Hepatic stellate cell (primary cell): ENCODE data around the gene TMC1.
A peak's percentile ranks its signal among the peaks of the same experiment; 100 is the strongest.

Experiments used
- DNase-seq: peaks from one replicate; pipeline ENCODE4 v3.0.0; 2011; ENCODE audit warnings: low spot score

Gene TMC1

DNA sequence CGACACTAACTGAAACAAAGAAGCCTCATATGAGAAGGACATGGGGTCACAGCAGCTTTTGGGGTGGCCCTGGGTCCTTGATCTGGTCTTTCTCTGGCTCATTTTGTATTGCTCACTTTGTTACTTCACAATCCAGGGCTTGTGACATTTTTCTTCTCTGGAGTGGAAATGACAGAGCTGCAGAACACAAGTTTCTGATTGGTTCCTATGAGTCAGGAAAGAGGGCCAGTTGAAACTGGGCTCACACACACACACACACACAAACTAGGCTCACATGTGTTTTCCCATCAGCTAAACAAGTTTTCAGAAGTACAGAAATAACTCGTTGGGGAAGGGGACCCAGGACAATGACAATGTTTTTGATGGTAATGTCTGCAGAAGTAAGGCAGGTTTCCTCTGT, 54.3 kb downstream of the TMC1 start:
- no peak for DNase-seq

DNA sequence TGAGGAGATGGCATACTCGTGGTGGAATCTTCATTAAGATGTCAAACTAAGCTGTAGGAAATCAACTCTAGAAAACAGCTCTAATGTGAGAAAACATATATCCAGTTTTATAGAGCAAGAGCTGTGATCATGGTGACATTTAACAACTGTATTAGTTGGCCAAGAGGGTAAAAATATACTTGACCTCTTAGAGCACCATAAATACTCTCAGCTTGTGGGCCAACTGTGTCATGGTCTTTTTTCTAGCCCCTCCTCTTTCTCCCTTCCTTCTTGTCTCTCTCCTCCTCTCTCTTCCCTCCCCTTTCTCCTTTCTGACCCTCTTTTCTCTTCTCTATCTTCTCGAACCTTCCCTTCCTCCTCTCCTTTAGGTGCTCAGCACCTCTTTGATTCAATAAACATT, 54.7 kb downstream of the TMC1 start:
- DNase-seq = no peak

- DNase-seq = peak; percentile 43
Observed at GRCh38 chr9:72577212-72577753, 55.9 kb downstream of the TMC1 start.

- peak; percentile 32 for DNase-seq
Observed at GRCh38 chr9:72579190-72579589, 57.8 kb downstream of the TMC1 start.

- DNase-seq = peak; percentile 12
Observed at GRCh38 chr9:72579880-72580550, 58.6 kb downstream of the TMC1 start.

- peak; percentile 33 for DNase-seq
Observed at GRCh38 chr9:72581694-72582093, 60.3 kb downstream of the TMC1 start.

DNA sequence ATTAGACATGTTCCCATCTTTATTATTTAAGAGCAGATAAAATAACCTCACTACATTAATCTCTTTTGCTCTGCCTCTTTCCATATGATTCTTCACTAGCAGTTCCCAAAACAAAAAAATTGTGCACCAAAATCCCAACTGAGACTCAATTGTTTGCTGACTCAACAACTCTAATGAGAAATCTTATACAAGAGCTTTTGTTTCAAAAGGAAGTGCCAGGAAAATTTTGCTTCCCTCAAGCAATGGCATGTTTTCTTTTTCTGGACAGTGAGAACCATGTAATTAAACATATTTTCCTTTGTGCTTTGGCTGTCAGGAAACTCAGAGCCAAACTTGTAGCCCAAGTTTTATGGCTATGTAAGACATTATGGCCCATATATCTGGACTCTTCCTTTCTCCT, 62.0 kb downstream of the TMC1 start:
- no peak for DNase-seq

DNA sequence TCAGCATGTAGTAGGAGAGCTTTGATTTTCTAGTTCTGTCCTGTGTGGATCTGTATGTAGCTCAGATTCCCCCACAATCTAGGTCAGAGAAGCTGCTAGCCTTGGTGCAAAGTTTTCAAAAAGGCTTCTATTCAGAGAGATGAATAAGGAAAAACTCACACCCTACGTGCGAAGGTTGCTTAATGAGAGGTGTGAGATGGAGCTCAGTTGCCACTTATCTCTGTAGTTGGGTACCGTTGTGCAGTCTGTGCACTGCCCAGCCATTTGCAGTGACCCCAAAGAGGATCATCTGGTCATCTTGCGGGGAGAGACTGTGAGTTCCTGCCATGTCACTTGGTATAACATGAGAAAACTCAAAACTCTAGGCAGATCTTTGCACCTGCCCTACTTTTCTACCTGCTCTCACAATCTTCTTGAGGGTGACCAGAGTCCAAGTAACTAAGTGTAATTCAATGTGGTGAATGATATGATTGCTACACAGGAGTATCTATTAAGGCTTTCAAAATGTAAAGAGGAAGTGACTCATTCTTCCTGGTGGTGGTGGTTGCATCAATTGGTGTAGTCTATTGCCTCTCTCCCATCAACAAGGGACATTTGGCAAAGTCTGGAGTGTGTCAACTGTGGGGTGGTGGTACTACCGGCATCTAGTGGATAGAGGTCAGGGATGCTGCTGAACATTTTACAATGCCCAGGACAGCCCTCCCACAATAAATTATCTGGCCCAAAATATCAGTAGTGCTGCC, 65.2 kb downstream of the TMC1 start:
- DNase-seq = peak; percentile 59

DNA sequence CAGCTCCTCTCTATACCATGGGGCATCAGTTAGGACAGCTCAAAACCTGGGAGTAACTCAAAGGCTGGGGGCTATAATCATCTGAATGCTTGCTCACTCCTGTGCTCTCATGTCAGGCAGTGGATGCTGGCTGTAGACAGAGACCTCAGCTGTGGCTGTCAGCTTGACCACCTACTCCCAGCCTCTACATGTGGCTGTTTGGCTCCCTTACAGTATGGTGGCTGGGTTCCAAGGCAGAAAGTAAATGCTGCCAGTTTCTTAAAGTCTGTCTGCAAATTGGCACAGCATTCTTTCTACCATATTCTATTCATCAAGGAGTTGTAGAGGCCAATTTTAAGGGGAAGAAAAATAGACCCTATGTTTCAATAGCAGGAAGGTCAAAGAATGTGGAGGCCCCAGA, 66.9 kb downstream of the TMC1 start:
- DNase-seq = no peak

- DNase-seq = peak; percentile 13
Observed at GRCh38 chr9:72589667-72590521, 68.5 kb downstream of the TMC1 start.

GRCh38 chr9:72590824-72591223, 69.4 kb downstream of the TMC1 start:
- no peak for DNase-seq

GRCh38 chr9:72592502-72593403, 71.3 kb downstream of the TMC1 start:
- peak; percentile 36 for DNase-seq

DNA sequence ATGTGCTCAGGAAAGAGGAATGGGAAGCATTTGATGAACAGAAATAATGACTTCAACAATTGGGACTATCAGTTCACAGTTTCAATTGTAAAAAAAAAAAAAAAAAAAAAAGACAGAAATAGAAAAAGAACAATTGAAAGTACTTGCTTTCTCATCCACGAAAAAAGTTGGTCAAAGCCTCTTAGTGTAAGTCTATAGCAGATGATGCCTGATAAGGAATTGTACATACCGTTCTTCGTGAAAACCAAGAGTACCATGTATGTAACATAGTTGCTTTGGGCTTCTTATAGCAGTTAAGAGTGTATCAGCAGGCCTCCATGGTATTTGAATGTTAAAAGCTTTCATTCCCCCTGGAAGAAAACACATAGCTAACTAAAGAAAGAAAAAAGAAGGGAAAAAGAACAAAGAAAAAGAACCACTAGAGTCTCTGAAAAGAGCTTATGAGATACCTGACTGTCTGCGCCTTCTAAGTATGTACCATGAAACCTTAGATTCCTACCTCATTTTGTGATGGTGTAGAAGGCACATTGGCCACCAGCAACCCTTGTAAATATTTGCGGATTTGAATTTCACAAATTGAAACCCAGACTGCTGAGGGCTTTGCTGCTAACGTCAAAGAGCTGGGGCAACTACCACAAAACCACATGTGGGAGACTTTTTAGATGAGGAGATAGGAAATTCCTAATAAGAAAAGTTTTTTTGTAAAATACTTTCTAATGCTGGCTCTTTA, 75.2 kb downstream of the TMC1 start:
- DNase-seq = no peak

DNA sequence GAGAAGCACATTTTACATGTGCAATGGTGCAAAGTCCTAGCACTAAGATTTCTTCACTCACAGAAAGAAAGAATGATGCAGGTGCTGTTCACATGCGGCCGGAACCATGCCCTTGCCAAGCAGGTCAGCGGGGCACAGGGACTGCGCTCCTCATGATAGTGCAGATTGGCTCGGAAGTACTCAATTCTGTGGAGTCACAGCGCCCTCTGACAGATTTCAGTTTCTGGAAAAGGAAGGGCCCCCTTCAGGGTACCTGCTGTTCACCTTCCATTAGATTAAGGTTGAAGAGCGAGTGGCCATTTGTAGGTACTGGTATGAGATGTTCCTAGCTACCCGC, 75.7 kb downstream of the TMC1 start:
- DNase-seq = no peak

GRCh38 chr9:72597601-72598000, 76.2 kb downstream of the TMC1 start:
- no peak for DNase-seq

- no peak for DNase-seq
Observed at GRCh38 chr9:72598639-72599038, 77.2 kb downstream of the TMC1 start.

DNA sequence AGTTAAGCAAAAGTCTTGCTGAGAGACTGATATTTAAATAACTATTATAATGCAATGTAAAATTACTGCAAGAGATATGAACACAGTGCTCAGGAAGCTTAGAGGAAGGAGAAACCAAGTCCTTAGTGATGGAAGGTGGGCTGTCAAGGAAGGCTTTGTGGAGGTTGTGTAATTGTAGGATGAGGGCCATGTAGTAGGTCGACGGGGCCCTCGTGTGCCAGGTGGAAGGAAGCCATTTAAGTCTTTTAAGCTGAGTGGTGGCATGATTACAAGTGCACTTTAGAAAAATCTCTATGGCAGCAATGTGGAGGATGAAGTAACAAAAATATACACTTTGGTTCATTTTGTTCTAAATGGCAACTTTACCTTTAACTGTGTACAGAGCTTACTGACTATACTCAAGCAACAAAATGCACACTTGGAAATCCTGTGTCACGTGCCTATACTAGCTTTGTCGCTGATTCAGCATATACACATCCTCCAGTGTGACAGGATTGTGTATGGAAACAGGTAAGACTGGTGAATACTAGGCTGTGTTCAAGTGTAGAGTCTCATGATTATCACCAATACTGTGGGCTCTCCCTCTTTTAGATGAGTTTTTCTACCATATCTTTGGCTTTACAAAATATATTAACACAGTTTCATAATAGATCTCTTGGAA, 78.6 kb downstream of the TMC1 start:
- DNase-seq = no peak

GRCh38 chr9:72600671-72601070, 79.3 kb downstream of the TMC1 start:
- no peak for DNase-seq

- no peak for DNase-seq
Observed at GRCh38 chr9:72601615-72602014, 80.2 kb downstream of the TMC1 start.

- no peak for DNase-seq
Observed at GRCh38 chr9:72612449-72612848, 91.0 kb downstream of the TMC1 start.
